HEK293 (cell line): ENCODE results near the gene TOMM70.

Experiments
- BCL6B ChIP-seq: fragments of 450-650 bp; formaldehyde crosslinking; IDR thresholded peaks from 2 replicates; pipeline ENCODE4 v1.5.1; 2017; ENCODE audit warnings: missing biosample characterization, missing genetic modification characterization
- EGR2 ChIP-seq: fragments of 450-650 bp; formaldehyde crosslinking; IDR thresholded peaks from 2 replicates; pipeline ENCODE4 v1.5.1; 2016; ENCODE audit warnings: low read depth, missing biosample characterization, missing genetic modification characterization
- KLF17 ChIP-seq: fragments of 450-650 bp; formaldehyde crosslinking; IDR thresholded peaks from 2 replicates; pipeline ENCODE4 v1.5.1; 2016; ENCODE audit warnings: missing biosample characterization, missing genetic modification characterization
- PRDM1 ChIP-seq: fragments of 450-650 bp; formaldehyde crosslinking; IDR thresholded peaks from 2 replicates; pipeline ENCODE4; 2016; ENCODE audit warnings: missing biosample characterization, missing genetic modification characterization
- SETDB1 ChIP-seq: IDR thresholded peaks from one replicate; pipeline ENCODE4 v1.6.1; 2017; ENCODE audit warnings: mild to moderate bottlenecking, low read length, moderate library complexity, mixed read lengths; ENCODE audit not compliant: insufficient read length
- SP2 ChIP-seq: fragments of 450-650 bp; formaldehyde crosslinking; IDR thresholded peaks from 2 replicates; pipeline ENCODE4 v1.5.1; 2016; ENCODE audit warnings: missing biosample characterization, missing genetic modification characterization
- WT1 ChIP-seq: fragments of 450-650 bp; formaldehyde crosslinking; IDR thresholded peaks from 2 replicates; pipeline ENCODE4 v1.5.1; 2016; ENCODE audit warnings: missing biosample characterization, missing genetic modification characterization
- ZBTB11 ChIP-seq: fragments of 450-650 bp; formaldehyde crosslinking; conservative IDR thresholded peaks from 2 replicates; pipeline ENCODE4 v1.5.1; 2016; ENCODE audit warnings: low read depth, missing biosample characterization, missing genetic modification characterization
- ZBTB7A ChIP-seq: fragments of 450-650 bp; formaldehyde crosslinking; IDR thresholded peaks from 2 replicates; pipeline ENCODE4 v1.5.1; 2016; ENCODE audit warnings: low read depth, missing biosample characterization, missing genetic modification characterization
- ZNF148 ChIP-seq: fragments of 450-650 bp; formaldehyde crosslinking; IDR thresholded peaks from 2 replicates; pipeline ENCODE4 v1.5.0; 2017; ENCODE audit warnings: missing biosample characterization, missing genetic modification characterization, borderline replicate concordance
- ZNF16 ChIP-seq: fragments of 450-650 bp; formaldehyde crosslinking; IDR thresholded peaks from 2 replicates; pipeline ENCODE4 v1.5.1; 2016; ENCODE audit warnings: low read depth, missing biosample characterization, missing genetic modification characterization
- ZNF2 ChIP-seq: fragments of 450-650 bp; formaldehyde crosslinking; IDR thresholded peaks from 2 replicates; pipeline ENCODE4 v1.5.1; 2016; ENCODE audit warnings: missing biosample characterization, missing genetic modification characterization
- ZNF266 ChIP-seq: fragments of 450-650 bp; formaldehyde crosslinking; IDR thresholded peaks from 2 replicates; pipeline ENCODE4 v1.5.1; 2016; ENCODE audit warnings: missing biosample characterization, missing genetic modification characterization, low read depth
- ZNF311 ChIP-seq: fragments of 450-650 bp; formaldehyde crosslinking; IDR thresholded peaks from 2 replicates; pipeline ENCODE4 v1.5.1; 2017; ENCODE audit warnings: missing biosample characterization, missing genetic modification characterization, borderline replicate concordance
- ZNF341 ChIP-seq: fragments of 450-650 bp; formaldehyde crosslinking; IDR thresholded peaks from 2 replicates; pipeline ENCODE4; 2016; ENCODE audit warnings: low read depth, missing biosample characterization, missing genetic modification characterization
- ZNF37A ChIP-seq: fragments of 450-650 bp; IDR thresholded peaks from 2 replicates; pipeline ENCODE4 v1.5.1; 2018; ENCODE audit warnings: missing biosample characterization, missing genetic modification characterization
- ZNF433 ChIP-seq: fragments of 450-650 bp; formaldehyde crosslinking; IDR thresholded peaks from 2 replicates; pipeline ENCODE4 v1.5.1; 2016; ENCODE audit warnings: missing biosample characterization, missing genetic modification characterization, low read depth
- ZNF514 ChIP-seq: fragments of 450-650 bp; formaldehyde crosslinking; IDR thresholded peaks from 2 replicates; pipeline ENCODE4 v1.5.1; 2016; ENCODE audit warnings: missing biosample characterization, missing genetic modification characterization
- ZNF560 ChIP-seq: fragments of 450-650 bp; formaldehyde crosslinking; IDR thresholded peaks from 2 replicates; pipeline ENCODE4 v1.5.1; 2017; ENCODE audit warnings: missing biosample characterization, missing genetic modification characterization, borderline replicate concordance
- ZNF585B ChIP-seq: fragments of 450-650 bp; formaldehyde crosslinking; IDR thresholded peaks from 2 replicates; pipeline ENCODE4 v1.5.1; 2016; ENCODE audit warnings: missing biosample characterization, missing genetic modification characterization
- ZNF658 ChIP-seq: fragments of 450-650 bp; formaldehyde crosslinking; IDR thresholded peaks from 2 replicates; pipeline ENCODE4; 2016; ENCODE audit warnings: missing biosample characterization, missing genetic modification characterization
- ZNF664 ChIP-seq: fragments of 450-650 bp; formaldehyde crosslinking; IDR thresholded peaks from 2 replicates; pipeline ENCODE4 v1.5.1; 2016; ENCODE audit warnings: missing biosample characterization, missing genetic modification characterization
- ZNF701 ChIP-seq: fragments of 450-650 bp; formaldehyde crosslinking; IDR thresholded peaks from 2 replicates; pipeline ENCODE4 v1.5.1; 2016; ENCODE audit warnings: missing biosample characterization, missing genetic modification characterization
- ZNF791 ChIP-seq: fragments of 450-650 bp; formaldehyde crosslinking; IDR thresholded peaks from 2 replicates; pipeline ENCODE4 v1.5.1; 2016; ENCODE audit warnings: missing biosample characterization, missing genetic modification characterization
- ZXDB ChIP-seq: fragments of 450-650 bp; formaldehyde crosslinking; IDR thresholded peaks from 2 replicates; pipeline ENCODE4 v1.5.1; 2016; ENCODE audit warnings: missing biosample characterization, missing genetic modification characterization
- TF ChIP-seq, protein P1 (sequence below): fragments of 450-650 bp; formaldehyde crosslinking; IDR thresholded peaks from 2 replicates; pipeline ENCODE4 v1.5.1; 2016; ENCODE audit warnings: missing biosample characterization, missing genetic modification characterization
- TF ChIP-seq, protein P2 (sequence below): fragments of 450-650 bp; formaldehyde crosslinking; IDR thresholded peaks from 2 replicates; pipeline ENCODE4 v1.5.1; 2016; ENCODE audit warnings: missing biosample characterization, missing genetic modification characterization

Gene TOMM70

GRCh38 chr3:100400780-100401673 is at the start of gene TOMM70, which contains the start of gene LNP1 (continued):
- TF ChIP-seq BCL6B (no peak), ZBTB7A (tag by site-specific recombination) (no peak), PRDM1 (tag by site-specific recombination) (peak; percentile 89), KLF17 (no peak), ZNF658 (tag by site-specific recombination) (no peak), ZNF433 (tag by site-specific recombination) (no peak), ZNF266 (tag by site-specific recombination) (no peak), SETDB1 (peak; percentile 69), WT1 (tag by site-specific recombination) (peak; percentile 23; the same call in 1 of the 2 replicates), ZNF701 (tag by site-specific recombination) (no peak), ZNF585B (peak; percentile 36), ZNF664 (no peak), ZNF341 (tag by site-specific recombination) (peak; percentile 82), ZNF16 (tag by site-specific recombination) (no peak), ZNF2 (peak; percentile 28; the same call in 1 of the 2 replicates), ZXDB (tag by site-specific recombination) (peak; percentile 84), EGR2 (tag by site-specific recombination) (peak; percentile 91), ZNF514 (tag by site-specific recombination) (no peak), SP2 (peak; percentile 87), ZNF148 (no peak), ZNF560 (tag by site-specific recombination) (no peak), ZNF791 (tag by site-specific recombination) (no peak), ZNF311 (tag by site-specific recombination) (no peak), ZBTB11 (tag by site-specific recombination) (peak; percentile 91), ZNF37A (no peak)
- TF ChIP-seq, protein P1, sequence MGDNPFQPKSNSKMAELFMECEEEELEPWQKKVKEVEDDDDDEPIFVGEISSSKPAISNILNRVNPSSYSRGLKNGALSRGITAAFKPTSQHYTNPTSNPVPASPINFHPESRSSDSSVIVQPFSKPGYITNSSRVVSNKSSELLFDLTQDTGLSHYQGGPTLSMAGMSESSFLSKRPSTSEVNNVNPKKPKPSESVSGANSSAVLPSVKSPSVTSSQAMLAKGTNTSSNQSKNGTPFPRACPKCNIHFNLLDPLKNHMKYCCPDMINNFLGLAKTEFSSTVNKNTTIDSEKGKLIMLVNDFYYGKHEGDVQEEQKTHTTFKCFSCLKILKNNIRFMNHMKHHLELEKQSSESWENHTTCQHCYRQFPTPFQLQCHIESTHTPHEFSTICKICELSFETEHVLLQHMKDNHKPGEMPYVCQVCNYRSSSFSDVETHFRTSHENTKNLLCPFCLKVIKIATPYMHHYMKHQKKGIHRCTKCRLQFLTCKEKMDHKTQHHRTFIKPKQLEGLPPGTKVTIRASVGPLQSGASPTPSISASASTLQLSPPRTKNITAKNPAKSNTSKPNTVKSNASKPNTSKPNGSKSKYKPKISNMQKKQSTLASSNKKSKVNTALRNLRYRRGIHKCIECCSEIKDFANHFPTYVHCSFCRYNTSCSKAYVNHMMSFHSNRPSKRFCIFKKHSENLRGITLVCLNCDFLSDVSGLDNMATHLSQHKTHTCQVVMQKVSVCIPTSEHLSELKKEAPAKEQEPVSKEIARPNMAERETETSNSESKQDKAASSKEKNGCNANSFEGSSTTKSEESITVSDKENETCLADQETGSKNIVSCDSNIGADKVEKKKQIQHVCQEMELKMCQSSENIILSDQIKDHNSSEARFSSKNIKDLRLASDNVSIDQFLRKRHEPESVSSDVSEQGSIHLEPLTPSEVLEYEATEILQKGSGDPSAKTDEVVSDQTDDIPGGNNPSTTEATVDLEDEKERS (tag by site-specific recombination) = no peak
- TF ChIP-seq, protein P2, sequence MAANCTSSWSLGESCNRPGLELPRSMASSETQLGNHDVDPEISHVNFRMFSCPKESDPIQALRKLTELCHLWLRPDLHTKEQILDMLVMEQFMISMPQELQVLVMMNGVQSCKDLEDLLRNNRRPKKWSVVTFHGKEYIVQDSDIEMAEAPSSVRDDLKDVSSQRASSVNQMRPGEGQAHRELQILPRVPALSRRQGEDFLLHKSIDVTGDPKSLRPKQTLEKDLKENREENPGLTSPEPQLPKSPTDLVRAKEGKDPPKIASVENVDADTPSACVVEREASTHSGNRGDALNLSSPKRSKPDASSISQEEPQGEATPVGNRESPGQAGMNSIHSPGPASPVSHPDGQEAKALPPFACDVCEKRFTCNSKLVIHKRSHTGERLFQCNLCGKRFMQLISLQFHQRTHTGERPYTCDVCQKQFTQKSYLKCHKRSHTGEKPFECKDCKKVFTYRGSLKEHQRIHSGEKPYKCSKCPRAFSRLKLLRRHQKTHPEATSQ (tag by site-specific recombination) = no peak
